HCT116 (cell line): ENCODE results near the gene FRMD3.

ENCODE experiments used
- EZH2 ChIP-seq: fragments of 200-600 bp; sonication (generic); IDR thresholded peaks from 2 replicates; pipeline ENCODE4 v1.6.1; 2017; ENCODE audit warnings: antibody characterized with exemption, mixed run types
- JUND ChIP-seq: IDR thresholded peaks from 2 replicates; pipeline ENCODE4 v1.6.1; 2012
- POLR2A ChIP-seq: IDR thresholded peaks from 2 replicates; pipeline ENCODE4 v1.7.0; 2011; ENCODE audit warnings: borderline replicate concordance; ENCODE audit not compliant: insufficient read depth, insufficient read length; ENCODE audit errors: extremely low read depth
- POLR2AphosphoS5 ChIP-seq: IDR thresholded peaks from 2 replicates; pipeline ENCODE4 v1.6.1; 2011; ENCODE audit warnings: mild to moderate bottlenecking, low read depth, low read length, moderate library complexity
- ZBTB33 ChIP-seq: IDR thresholded peaks from 2 replicates; pipeline ENCODE4 v1.6.1; 2011; ENCODE audit warnings: mild to moderate bottlenecking, low read length, moderate library complexity; ENCODE audit not compliant: insufficient replicate concordance; ENCODE audit errors: extremely low read depth
- TF ChIP-seq, protein P1 (sequence below), 3 experiments: fragments of 200-600 bp in 1 of 3; sonication (generic) in 1 of 3; IDR thresholded peaks in 2 of 3; conservative IDR thresholded peaks in 1 of 3; 2 replicates each; pipeline ENCODE4 v1.5.1; 2012 to 2017; ENCODE audit warnings: low read depth in 2 of 3, low read length in 2 of 3, antibody characterized with exemption in 1 of 3, borderline replicate concordance in 1 of 3, control low read depth in 1 of 3, mild to moderate bottlenecking in 1 of 3, mixed read lengths in 1 of 3, mixed run types in 1 of 3, moderate library complexity in 1 of 3; ENCODE audit not compliant: insufficient read depth in 1 of 3
- TF ChIP-seq, protein P2 (sequence below): IDR thresholded peaks from 2 replicates; pipeline ENCODE4 v1.6.1; 2012
- TF ChIP-seq, protein P3 (sequence below): IDR thresholded peaks from 2 replicates; pipeline ENCODE4 v1.6.1; 2012; ENCODE audit warnings: low read depth

DNA sequence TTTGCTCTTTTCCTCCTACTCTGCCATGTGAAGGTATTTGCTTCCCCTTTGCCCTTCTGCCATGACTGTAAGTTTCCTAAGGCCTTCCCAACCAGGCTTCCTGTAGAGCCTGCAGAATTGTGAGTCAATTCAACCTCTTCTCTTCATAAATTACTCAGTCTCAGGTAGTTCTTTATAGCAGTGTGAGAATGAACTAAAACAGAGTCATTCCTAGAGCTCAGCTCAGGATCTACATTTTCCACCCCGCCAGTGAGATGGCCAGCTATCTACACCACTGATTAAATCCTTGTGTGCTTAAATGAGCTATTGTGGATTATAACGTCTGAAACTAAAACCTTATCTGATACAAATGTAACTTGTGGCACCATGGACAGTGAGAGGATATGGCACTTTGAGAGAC lies 55.0 kb downstream of the FRMD3 start:
- TF ChIP-seq, protein P1, sequence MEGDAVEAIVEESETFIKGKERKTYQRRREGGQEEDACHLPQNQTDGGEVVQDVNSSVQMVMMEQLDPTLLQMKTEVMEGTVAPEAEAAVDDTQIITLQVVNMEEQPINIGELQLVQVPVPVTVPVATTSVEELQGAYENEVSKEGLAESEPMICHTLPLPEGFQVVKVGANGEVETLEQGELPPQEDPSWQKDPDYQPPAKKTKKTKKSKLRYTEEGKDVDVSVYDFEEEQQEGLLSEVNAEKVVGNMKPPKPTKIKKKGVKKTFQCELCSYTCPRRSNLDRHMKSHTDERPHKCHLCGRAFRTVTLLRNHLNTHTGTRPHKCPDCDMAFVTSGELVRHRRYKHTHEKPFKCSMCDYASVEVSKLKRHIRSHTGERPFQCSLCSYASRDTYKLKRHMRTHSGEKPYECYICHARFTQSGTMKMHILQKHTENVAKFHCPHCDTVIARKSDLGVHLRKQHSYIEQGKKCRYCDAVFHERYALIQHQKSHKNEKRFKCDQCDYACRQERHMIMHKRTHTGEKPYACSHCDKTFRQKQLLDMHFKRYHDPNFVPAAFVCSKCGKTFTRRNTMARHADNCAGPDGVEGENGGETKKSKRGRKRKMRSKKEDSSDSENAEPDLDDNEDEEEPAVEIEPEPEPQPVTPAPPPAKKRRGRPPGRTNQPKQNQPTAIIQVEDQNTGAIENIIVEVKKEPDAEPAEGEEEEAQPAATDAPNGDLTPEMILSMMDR (IDR thresholded peaks at IDR 0.05 in 2 of 3, conservative IDR thresholded peaks at IDR 0.05 in 1 of 3; ENCODE audit: borderline replicate concordance in 1 of 3, insufficient read depth in 1 of 3, low read depth in 2 of 3, low read length in 2 of 3), result no peak
- no peak for TF ChIP-seq JUND
- no peak for TF ChIP-seq POLR2AphosphoS5
- TF ChIP-seq ZBTB33, result no peak
- no peak for TF ChIP-seq POLR2A
- TF ChIP-seq EZH2, result no peak
- TF ChIP-seq, protein P2, sequence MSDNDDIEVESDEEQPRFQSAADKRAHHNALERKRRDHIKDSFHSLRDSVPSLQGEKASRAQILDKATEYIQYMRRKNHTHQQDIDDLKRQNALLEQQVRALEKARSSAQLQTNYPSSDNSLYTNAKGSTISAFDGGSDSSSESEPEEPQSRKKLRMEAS, result no peak
- TF ChIP-seq, protein P3, sequence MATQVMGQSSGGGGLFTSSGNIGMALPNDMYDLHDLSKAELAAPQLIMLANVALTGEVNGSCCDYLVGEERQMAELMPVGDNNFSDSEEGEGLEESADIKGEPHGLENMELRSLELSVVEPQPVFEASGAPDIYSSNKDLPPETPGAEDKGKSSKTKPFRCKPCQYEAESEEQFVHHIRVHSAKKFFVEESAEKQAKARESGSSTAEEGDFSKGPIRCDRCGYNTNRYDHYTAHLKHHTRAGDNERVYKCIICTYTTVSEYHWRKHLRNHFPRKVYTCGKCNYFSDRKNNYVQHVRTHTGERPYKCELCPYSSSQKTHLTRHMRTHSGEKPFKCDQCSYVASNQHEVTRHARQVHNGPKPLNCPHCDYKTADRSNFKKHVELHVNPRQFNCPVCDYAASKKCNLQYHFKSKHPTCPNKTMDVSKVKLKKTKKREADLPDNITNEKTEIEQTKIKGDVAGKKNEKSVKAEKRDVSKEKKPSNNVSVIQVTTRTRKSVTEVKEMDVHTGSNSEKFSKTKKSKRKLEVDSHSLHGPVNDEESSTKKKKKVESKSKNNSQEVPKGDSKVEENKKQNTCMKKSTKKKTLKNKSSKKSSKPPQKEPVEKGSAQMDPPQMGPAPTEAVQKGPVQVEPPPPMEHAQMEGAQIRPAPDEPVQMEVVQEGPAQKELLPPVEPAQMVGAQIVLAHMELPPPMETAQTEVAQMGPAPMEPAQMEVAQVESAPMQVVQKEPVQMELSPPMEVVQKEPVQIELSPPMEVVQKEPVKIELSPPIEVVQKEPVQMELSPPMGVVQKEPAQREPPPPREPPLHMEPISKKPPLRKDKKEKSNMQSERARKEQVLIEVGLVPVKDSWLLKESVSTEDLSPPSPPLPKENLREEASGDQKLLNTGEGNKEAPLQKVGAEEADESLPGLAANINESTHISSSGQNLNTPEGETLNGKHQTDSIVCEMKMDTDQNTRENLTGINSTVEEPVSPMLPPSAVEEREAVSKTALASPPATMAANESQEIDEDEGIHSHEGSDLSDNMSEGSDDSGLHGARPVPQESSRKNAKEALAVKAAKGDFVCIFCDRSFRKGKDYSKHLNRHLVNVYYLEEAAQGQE, result no peak
